PC-3 (cell line): ENCODE results near the gene ERV3-1. TPM values are rescaled to one million over a fixed set of nuclear protein-coding genes. Genes with fewer than 3 reads are reported as not detected.

Experiments used
- ATAC-seq: fragments of 200-7000 bp; cut with Tn5 transposase; 2 replicates; pipeline ENCODE4 v1.9.1; 2020; ENCODE audit warnings: mild to moderate bottlenecking, moderate library complexity
- BruUV-seq: library from RNA; stranded (reverse); fragments of 400-500 nt; replicated peaks from 2 replicates; lab custom pipeline; 2021; lab: Mats Ljungman, UMichigan
- CTCF ChIA-PET: fragments of 300-600 bp; sonication (Branson Sonifier 250); formaldehyde crosslinking; loops from one replicate; lab custom pipeline; 2022; ENCODE audit warnings: antibody characterized with exemption; lab: Charles Lee
- POLR2A ChIA-PET: fragments of 300-600 bp; sonication (Branson Sonifier 250); formaldehyde crosslinking; loops from one replicate; lab custom pipeline; 2022; ENCODE audit warnings: antibody characterized with exemption; ENCODE audit not compliant: unreplicated experiment; lab: Charles Lee
- DNase-seq: peaks from one replicate; pipeline ENCODE4 v3.0.0-alpha.2; 2015
- H2AFZ ChIP-seq: fragments of 300-600 bp; sonication (generic); 2 replicates; pipeline ENCODE4 v1.6.0; 2016; ENCODE audit warnings: antibody characterized with exemption, low read length
- H3F3A ChIP-seq: fragments of 300-600 bp; sonication (generic); one replicate; pipeline ENCODE4 v1.6.0; 2017; ENCODE audit warnings: antibody characterized with exemption, low read length, control low read depth, mild to moderate bottlenecking; ENCODE audit not compliant: unreplicated experiment
- H3K27ac ChIP-seq: fragments of 300-600 bp; sonication (generic); 2 replicates; pipeline ENCODE4 v1.5.1; 2016; ENCODE audit warnings: mild to moderate bottlenecking, low read length
- H3K27me3 ChIP-seq: fragments of 300-600 bp; sonication (generic); 2 replicates; pipeline ENCODE4 v1.6.1; 2016; ENCODE audit warnings: low read length, mixed read lengths
- H3K36me3 ChIP-seq: fragments of 300-600 bp; sonication (generic); 2 replicates; pipeline ENCODE4 v1.6.1; 2016; ENCODE audit warnings: low read depth, mixed run types, low read length, mixed read lengths
- H3K4me1 ChIP-seq: fragments of 300-600 bp; sonication (generic); 2 replicates; pipeline ENCODE4 v1.5.1; 2016; ENCODE audit warnings: low read length; ENCODE audit not compliant: insufficient read depth
- H3K4me2 ChIP-seq: fragments of 300-600 bp; sonication (generic); 2 replicates; pipeline ENCODE4 v1.6.0; 2016; ENCODE audit warnings: low read length
- H3K4me3 ChIP-seq: fragments of 300-600 bp; sonication (generic); 2 replicates; pipeline ENCODE4 v1.5.1; 2016; ENCODE audit warnings: mild to moderate bottlenecking, low read length, mixed read lengths
- H3K79me2 ChIP-seq: fragments of 300-600 bp; sonication (generic); 2 replicates; pipeline ENCODE4 v1.6.1; 2017; ENCODE audit warnings: low read length, mixed read lengths
- H3K9ac ChIP-seq: fragments of 300-600 bp; sonication (generic); 2 replicates; pipeline ENCODE4 v1.6.0; 2016; ENCODE audit warnings: mild to moderate bottlenecking, low read length
- H3K9me2 ChIP-seq: fragments of 300-600 bp; sonication (generic); replicated peaks from 2 replicates; pipeline ENCODE4 v1.6.1; 2016; ENCODE audit warnings: mixed run types, low read length, mixed read lengths
- H3K9me3 ChIP-seq: fragments of 300-600 bp; sonication (generic); 2 replicates; pipeline ENCODE4 v1.6.1; 2016; ENCODE audit warnings: low read length, mixed read lengths
- H4K20me1 ChIP-seq: fragments of 300-600 bp; sonication (generic); 2 replicates; pipeline ENCODE4 v1.6.1; 2016; ENCODE audit warnings: low read length, mixed read lengths
- EZH2 ChIP-seq: fragments of 300-600 bp; sonication (generic); IDR thresholded peaks from one replicate; pipeline ENCODE4 v1.6.1; 2017; ENCODE audit warnings: antibody characterized with exemption, mild to moderate bottlenecking, low read length; ENCODE audit not compliant: unreplicated experiment
- EZH2phosphoT487 ChIP-seq: fragments of 300-600 bp; sonication (generic); IDR thresholded peaks from 2 replicates; pipeline ENCODE4 v1.6.1; 2018; ENCODE audit warnings: mild to moderate bottlenecking, antibody characterized with exemption, low read length, borderline replicate concordance
- intact Hi-C: fragments of 100-400 bp; cut with micrococcal nuclease; formaldehyde crosslinking; loops from 2 replicates; pipeline ENCODE4 v1.9.0; 2023
- total RNA-seq: library from RNA; depleted of rRNA; stranded (reverse); fragments of >200 nt; gene quantifications from 2 replicates; pipeline ENCODE4 v1.2.3, GENCODE V29; 2014
- TF ChIP-seq, protein P1 (sequence below): fragments of 300-600 bp; sonication (generic); conservative IDR thresholded peaks from 2 replicates; pipeline ENCODE4 v1.5.1; 2017; ENCODE audit warnings: antibody characterized with exemption, low read depth, mild to moderate bottlenecking, low read length

ERV3-1 gene
- total RNA-seq, 1 experiment from 2014 or later = 8.6 TPM

DNA sequence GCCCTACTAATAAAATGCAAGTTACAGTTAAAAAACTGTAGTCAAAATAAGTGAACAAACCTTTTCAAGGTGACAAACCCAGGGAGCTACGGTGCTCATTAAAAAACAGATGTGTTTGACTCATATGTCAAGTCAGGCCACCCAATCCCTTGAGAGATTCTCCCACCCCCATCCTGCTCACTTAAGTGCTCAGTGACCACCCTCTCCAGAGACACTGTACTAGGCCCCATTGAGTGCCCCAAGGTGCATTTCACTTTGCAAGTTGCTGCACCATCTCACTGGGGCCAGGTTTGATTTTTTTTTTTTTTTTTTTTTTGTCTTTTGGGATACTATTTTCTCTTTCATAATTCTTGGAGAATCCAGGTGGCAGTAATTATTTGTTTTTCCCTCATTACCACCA lies 1.9 kb downstream of the ERV3-1 start:
- Histone ChIP-seq H3K4me3 (no peak overlapping the region), H3K4me1 (peaks cover 5% of the 10 kb centered on the region), H3K27me3 (no peaks in the 10 kb centered on the region), H3K4me2 (peak overlapping the region; percentile 81; the same call in 1 of the 2 replicates), H3K9me3 (0 out of 2 replicates have a peak, but pooled peaks cover 4% of the 10 kb centered on the region), H2AFZ (no peak overlapping the region), H3K9ac (no peak overlapping the region), H3K79me2 (peaks cover 58% of the 10 kb centered on the region), H3K9me2 (no peaks in the 10 kb centered on the region), H4K20me1 (no peaks in the 10 kb centered on the region), H3K36me3 (peaks cover 42% of the 10 kb centered on the region), H3K27ac (no peak overlapping the region), H3F3A (no peaks in the 10 kb centered on the region)
- intact Hi-C loops = no loop called here
- no peak for DNase-seq
- no TSS peak for BruUV-seq
- TF ChIP-seq, protein P1, sequence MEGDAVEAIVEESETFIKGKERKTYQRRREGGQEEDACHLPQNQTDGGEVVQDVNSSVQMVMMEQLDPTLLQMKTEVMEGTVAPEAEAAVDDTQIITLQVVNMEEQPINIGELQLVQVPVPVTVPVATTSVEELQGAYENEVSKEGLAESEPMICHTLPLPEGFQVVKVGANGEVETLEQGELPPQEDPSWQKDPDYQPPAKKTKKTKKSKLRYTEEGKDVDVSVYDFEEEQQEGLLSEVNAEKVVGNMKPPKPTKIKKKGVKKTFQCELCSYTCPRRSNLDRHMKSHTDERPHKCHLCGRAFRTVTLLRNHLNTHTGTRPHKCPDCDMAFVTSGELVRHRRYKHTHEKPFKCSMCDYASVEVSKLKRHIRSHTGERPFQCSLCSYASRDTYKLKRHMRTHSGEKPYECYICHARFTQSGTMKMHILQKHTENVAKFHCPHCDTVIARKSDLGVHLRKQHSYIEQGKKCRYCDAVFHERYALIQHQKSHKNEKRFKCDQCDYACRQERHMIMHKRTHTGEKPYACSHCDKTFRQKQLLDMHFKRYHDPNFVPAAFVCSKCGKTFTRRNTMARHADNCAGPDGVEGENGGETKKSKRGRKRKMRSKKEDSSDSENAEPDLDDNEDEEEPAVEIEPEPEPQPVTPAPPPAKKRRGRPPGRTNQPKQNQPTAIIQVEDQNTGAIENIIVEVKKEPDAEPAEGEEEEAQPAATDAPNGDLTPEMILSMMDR = no peak
- ChIA-PET CTCF (no interaction called here), POLR2A (no interaction called here)
- ATAC-seq = no peak

DNA sequence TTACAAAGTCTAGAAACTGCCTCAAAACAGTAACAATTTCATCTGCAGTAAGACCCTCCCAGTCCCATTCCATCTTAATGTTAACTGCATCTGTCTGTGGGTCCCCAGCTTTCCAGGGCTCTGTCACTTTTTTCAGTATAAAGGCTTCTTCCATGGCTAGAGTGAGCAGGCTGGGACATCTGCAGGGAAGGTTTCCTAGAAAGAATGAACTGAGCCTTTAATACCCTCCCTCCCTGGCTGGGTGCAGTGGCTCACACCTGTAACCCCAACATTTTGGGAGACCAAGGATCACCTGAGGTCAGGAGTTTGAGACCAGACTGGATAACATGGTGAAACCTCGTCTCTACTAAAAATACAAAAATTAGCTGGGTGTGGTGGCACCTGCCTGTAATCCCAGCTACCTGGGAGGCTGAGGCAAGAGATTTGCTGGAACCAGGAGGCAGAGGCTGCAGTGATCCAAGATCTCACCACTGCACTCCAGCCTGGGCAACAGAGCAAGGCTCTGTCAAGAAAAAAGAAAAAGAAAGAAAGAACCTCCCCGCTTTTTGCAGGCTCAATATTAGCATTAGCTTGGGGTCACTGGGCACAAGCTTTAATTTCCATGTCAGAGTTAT lies 3.4 kb downstream of the ERV3-1 start:
- DNase-seq (no peak), ATAC-seq (no peak)
- H4K20me1 ChIP-seq = no peaks in the 10 kb centered on the region
- intact Hi-C loops = no loop called here
- 0 out of 2 replicates have a peak, but pooled peaks cover 4% of the 10 kb centered on the region for H3K9me3 ChIP-seq
- H3K4me3 ChIP-seq = no peak overlapping the region
- no peak overlapping the region for H3K4me2 ChIP-seq
- H3K4me1 ChIP-seq = peaks cover 18% of the 10 kb centered on the region
- TF ChIP-seq EZH2 (no peak), EZH2phosphoT487 (no peak)
- TF ChIP-seq, protein P1 = no peak
- no peaks in the 10 kb centered on the region for H3K27me3 ChIP-seq
- POLR2A ChIA-PET = no interaction called here
- no TSS peak for BruUV-seq
- peaks cover 58% of the 10 kb centered on the region for H3K79me2 ChIP-seq
- H3K36me3 ChIP-seq = peaks cover 53% of the 10 kb centered on the region
- H3K27ac ChIP-seq = no peak overlapping the region
- H3K9ac ChIP-seq = no peak overlapping the region
- CTCF ChIA-PET = no interaction called here
- no peak overlapping the region for H2AFZ ChIP-seq
- H3F3A ChIP-seq = no peaks in the 10 kb centered on the region
- H3K9me2 ChIP-seq = no peaks in the 10 kb centered on the region

DNA sequence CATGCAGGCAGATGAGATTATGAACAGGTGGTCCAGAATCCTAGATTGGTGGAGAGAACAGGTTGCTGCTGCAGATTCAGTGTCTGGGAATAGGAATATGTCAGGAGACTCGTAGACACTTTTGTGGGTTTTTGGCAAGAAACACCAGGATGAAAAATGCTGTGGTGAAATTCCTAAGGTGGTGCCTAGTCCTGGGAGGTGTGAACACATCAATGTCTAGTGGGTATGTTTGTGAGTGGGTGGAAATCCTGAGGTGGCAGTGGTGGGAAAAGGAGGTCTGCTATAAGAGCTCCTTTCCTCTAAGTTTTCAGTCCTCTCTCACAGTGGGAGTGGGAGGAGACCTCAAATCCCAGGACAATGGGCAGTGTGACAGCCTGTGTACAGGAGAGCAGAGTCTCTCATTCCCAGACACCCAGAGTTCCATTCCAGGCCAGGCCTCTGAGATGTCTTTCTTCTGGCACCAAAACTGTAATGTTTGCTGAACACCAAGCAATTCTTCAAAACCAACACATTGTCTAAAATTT lies 5.1 kb downstream of the ERV3-1 start:
- intact Hi-C loops = no loop called here
- TF ChIP-seq EZH2 = no peak
- TF ChIP-seq, protein P1 = no peak
- TF ChIP-seq EZH2phosphoT487 = no peak
- no peak for DNase-seq
- no peaks in the 10 kb centered on the region for H3K9me2 ChIP-seq
- no peak overlapping the region for H3K4me2 ChIP-seq
- H3K27ac ChIP-seq = no peak overlapping the region
- peaks cover 60% of the 10 kb centered on the region for H3K36me3 ChIP-seq
- POLR2A ChIA-PET = no interaction called here
- peaks cover 26% of the 10 kb centered on the region for H3K4me1 ChIP-seq
- no peak overlapping the region for H3K4me3 ChIP-seq
- H3K9me3 ChIP-seq = 0 out of 2 replicates have a peak, but pooled peaks cover 4% of the 10 kb centered on the region
- no peaks in the 10 kb centered on the region for H3K27me3 ChIP-seq
- H2AFZ ChIP-seq = no peak overlapping the region
- no peak for ATAC-seq
- H3K79me2 ChIP-seq = peaks cover 57% of the 10 kb centered on the region
- no peaks in the 10 kb centered on the region for H4K20me1 ChIP-seq
- H3F3A ChIP-seq = no peaks in the 10 kb centered on the region
- H3K9ac ChIP-seq = no peak overlapping the region
- BruUV-seq = no TSS peak
- CTCF ChIA-PET = no interaction called here
